Lung (tissue), 12 donors: ENCODE results near the gene TEX22. TPM values are rescaled to one million over a fixed set of nuclear protein-coding genes. Genes with fewer than 3 reads are reported as not detected.

Experiments used
- ATAC-seq: fragments of 200-7000 bp; cut with Tn5 transposase; one replicate; pipeline ENCODE4 v1.9.1; 2020; ENCODE audit warnings: moderate number of reproducible peaks; ENCODE audit not compliant: insufficient read depth, low FRiP score
- DNase-seq, 3 donors: peaks; one replicate each; pipeline ENCODE4 v3.0.0-alpha.2; 2013 to 2017
- H3K27ac ChIP-seq, 2 donors: one replicate each; pipeline ENCODE4 v1.5.1; 2013; ENCODE audit warnings: mild to moderate bottlenecking in 2 of 2, moderate library complexity in 2 of 2, control low read depth in 1 of 2, inconsistent platforms in 1 of 2, low read depth in 1 of 2, low read length in 1 of 2
- H3K27me3 ChIP-seq, 3 donors: one replicate each; pipeline ENCODE4 v1.5.1; 2013; ENCODE audit warnings: low read length in 2 of 3; ENCODE audit not compliant: control insufficient read depth in 3 of 3, insufficient read depth in 3 of 3
- H3K36me3 ChIP-seq, 4 donors: one replicate each; pipeline ENCODE4 v1.5.1; 2013; ENCODE audit warnings: low read length in 4 of 4, mild to moderate bottlenecking in 1 of 4, moderate library complexity in 1 of 4; ENCODE audit not compliant: control insufficient read depth in 4 of 4, insufficient read depth in 4 of 4
- H3K4me1 ChIP-seq, 5 donors: one replicate each; pipeline ENCODE4 v1.5.1; 2013; ENCODE audit warnings: low read length in 5 of 5, mild to moderate bottlenecking in 2 of 5, moderate library complexity in 1 of 5; ENCODE audit not compliant: control insufficient read depth in 5 of 5, insufficient read depth in 5 of 5
- H3K4me3 ChIP-seq: one replicate; pipeline ENCODE4 v1.5.1; 2013; ENCODE audit warnings: mild to moderate bottlenecking, control low read depth, moderate library complexity
- H3K9ac ChIP-seq, 2 donors: one replicate each; pipeline ENCODE4 v1.5.1; 2013; ENCODE audit warnings: low read length in 2 of 2, control low read depth in 1 of 2; ENCODE audit not compliant: insufficient read depth in 1 of 2
- H3K9me3 ChIP-seq, 4 donors: one replicate each; pipeline ENCODE4 v1.5.1; 2013; ENCODE audit warnings: low read length in 3 of 4, mild to moderate bottlenecking in 1 of 4, moderate library complexity in 1 of 4; ENCODE audit not compliant: control insufficient read depth in 4 of 4, insufficient read depth in 3 of 4
- WGBS, 2 donors: extraction: QIAGEN DNeasy Blood & Tissue Kit; methylation state at CpG; one replicate each; pipeline ENCODE4 v1.1.7; 2013; 5-methylcytosine and 5-hydroxymethylcytosine counted together
- polyA plus RNA-seq, 2 donors: library from polyadenylated mRNA; stranded (reverse); fragments of 200-250 nt; gene quantifications; one replicate each; pipeline ENCODE4 v1.2.1, GENCODE V29; 2013
- total RNA-seq, 2 donors: library from RNA; depleted of rRNA in 1 of 2; stranded (reverse); fragments of >200 nt in 1 of 2; gene quantifications; one replicate each; pipeline ENCODE4 v1.2.1, GENCODE V29; 2014 to 2021
- TF ChIP-seq, protein P1 (sequence below): IDR thresholded peaks from 2 replicates; pipeline ENCODE4 v1.5.1; 2012; ENCODE audit warnings: mild to moderate bottlenecking; ENCODE audit errors: control extremely low read depth, extremely low read depth
- donor health status: control.
- donor health status: control.
- donor health status: Bipolar disorder and iron deficiency.
- donor health status: healthy.
- donor health status: DM: yes; HTN: yes; CAD: no.

The TEX22 gene
- total and polyA plus RNA-seq, 4 donors: 0.17 to 2.1 (median 0.29) TPM

DNA sequence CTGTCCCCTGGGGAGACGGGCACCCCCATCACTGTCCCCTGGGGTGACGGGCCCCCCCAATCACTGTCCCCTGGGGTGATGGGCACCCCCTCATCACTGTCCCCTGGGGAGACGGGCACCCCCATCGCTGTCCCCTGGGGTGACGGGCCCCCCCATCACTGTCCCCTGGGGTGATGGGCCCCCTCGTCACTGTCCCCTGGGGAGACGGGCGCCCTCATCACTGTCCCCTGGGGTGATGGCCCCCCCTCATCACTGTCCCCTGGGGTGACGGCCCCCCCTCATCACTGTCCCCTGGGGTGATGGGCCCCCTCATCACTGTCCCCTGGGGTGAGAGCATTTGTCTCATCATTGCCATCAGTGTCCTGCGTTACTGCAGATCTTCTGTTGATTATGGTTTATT, 45.2 kb upstream of the TEX22 start:
- DNase-seq (no peak), ATAC-seq (no peak)
- TF ChIP-seq, protein P1, sequence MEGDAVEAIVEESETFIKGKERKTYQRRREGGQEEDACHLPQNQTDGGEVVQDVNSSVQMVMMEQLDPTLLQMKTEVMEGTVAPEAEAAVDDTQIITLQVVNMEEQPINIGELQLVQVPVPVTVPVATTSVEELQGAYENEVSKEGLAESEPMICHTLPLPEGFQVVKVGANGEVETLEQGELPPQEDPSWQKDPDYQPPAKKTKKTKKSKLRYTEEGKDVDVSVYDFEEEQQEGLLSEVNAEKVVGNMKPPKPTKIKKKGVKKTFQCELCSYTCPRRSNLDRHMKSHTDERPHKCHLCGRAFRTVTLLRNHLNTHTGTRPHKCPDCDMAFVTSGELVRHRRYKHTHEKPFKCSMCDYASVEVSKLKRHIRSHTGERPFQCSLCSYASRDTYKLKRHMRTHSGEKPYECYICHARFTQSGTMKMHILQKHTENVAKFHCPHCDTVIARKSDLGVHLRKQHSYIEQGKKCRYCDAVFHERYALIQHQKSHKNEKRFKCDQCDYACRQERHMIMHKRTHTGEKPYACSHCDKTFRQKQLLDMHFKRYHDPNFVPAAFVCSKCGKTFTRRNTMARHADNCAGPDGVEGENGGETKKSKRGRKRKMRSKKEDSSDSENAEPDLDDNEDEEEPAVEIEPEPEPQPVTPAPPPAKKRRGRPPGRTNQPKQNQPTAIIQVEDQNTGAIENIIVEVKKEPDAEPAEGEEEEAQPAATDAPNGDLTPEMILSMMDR: no peak
- H3K36me3 ChIP-seq: peaks cover 0 to 39% (median 2%) of the 10 kb centered on the region in 4 donors
- no peak overlapping the region for H3K27ac ChIP-seq
- 92 to 98% methylated on average over 10 of the region's 10 CpGs for WGBS, 2 donors
- H3K9ac ChIP-seq: no peak overlapping the region
- H3K27me3 ChIP-seq: no peaks in the 10 kb centered on the region
- H3K9me3 ChIP-seq: no peaks in the 10 kb centered on the region
- H3K4me3 ChIP-seq: no peak overlapping the region
- H3K4me1 ChIP-seq: peaks cover 0 to 4% (median 0%) of the 10 kb centered on the region in 5 donors

DNA sequence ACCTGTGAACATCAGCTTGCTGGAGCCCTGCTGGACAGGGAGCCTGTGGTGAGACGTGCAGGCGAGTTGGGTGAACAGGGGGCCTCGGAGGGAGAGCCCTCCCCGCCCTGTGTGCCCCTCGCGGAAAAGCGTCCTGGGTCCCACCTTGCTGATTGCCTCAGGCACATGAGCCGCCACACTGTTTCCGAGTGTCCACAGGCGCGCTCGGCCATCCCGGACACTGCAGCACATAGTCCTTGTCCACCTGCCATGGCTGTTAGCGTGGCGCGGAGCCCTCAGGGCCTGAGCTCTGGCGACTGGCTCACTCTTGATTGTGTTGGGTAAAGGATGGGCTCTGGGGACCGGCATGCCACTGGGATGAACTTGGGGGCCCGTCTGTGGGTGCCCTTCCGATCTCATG, 43.8 kb upstream of the TEX22 start:
- Histone ChIP-seq H3K4me1 (peaks cover 0 to 4% (median 0%) of the 10 kb centered on the region in 5 donors), H3K27ac (no peak overlapping the region), H3K36me3 (peaks cover 0 to 36% (median 2%) of the 10 kb centered on the region in 4 donors), H3K9me3 (no peaks in the 10 kb centered on the region), H3K9ac (no peak overlapping the region), H3K4me3 (no peak overlapping the region), H3K27me3 (no peaks in the 10 kb centered on the region)
- TF ChIP-seq, protein P1: no peak
- 96 to 97% methylated on average over 20 of the region's 20 CpGs for WGBS, 2 donors
- DNase-seq: no peak
- no peak for ATAC-seq

DNA sequence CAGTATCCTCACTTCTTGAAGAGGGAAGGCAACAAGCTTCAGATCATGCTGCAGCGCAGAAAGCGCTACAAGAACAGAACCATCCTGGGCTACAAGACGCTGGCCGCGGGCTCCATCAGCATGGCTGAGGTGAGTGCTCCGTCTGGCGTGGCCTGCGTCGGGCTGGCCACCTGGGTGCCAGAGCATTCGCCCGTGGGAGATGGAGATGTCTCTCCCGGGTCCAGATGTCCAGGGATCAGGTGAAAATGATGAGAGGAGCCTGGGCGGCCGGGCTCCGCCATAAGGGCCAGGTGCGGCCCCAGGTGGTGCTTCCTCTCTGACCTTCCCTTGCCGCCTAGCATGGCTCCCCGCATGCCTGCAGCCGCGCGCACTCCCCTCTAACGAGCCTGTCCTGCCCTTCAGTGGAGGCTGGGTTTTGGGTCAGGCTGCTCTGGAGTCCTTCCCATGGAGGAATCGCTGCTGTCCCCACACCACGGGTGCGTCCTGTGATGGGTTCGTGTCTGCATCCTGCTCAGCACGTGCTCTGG, 43.2 kb upstream of the TEX22 start:
- Histone ChIP-seq H3K36me3 (peaks cover 0 to 33% (median 2%) of the 10 kb centered on the region in 4 donors), H3K27ac (no peak overlapping the region), H3K9ac (no peak overlapping the region), H3K4me1 (peaks cover 0 to 4% (median 0%) of the 10 kb centered on the region in 5 donors), H3K9me3 (no peaks in the 10 kb centered on the region), H3K27me3 (no peaks in the 10 kb centered on the region), H3K4me3 (no peak overlapping the region)
- WGBS, 2 donors: 94 to 95% methylated on average over 27 of the region's 27 CpGs
- no peak for DNase-seq
- no peak for ATAC-seq
- TF ChIP-seq, protein P1: no peak
